NCI-H526 treated with DMSO at 0.1 percent for 48 hours (cell line): ENCODE data around the gene IFT88.

Source experiments
- DNase-seq: peaks from one replicate; lab custom pipeline; 2025; lab: John Stamatoyannopoulos, UW

Gene IFT88

DNA sequence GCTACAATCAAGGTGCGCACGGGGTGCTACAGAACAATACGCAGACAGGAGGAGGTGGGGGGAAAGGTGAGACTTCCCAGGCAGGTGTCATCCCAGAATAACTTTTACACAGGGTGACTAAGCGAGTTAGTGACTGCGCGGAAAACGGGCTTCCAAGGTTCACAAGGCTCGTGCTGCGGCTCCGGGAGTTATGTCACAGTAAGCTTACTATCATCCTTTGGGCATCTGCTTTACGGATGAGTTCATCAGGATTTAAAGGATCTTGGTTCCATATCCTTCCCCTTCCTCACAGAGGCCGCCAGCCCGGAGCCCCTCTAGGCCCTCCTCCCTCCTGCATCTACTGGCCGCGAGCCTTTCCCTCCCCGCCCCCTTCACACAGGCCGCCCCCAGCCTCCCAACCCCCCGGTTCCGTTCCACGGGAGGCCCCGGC lies 474 bp upstream of the IFT88 start:
- peak; percentile 87 for DNase-seq

DNA sequence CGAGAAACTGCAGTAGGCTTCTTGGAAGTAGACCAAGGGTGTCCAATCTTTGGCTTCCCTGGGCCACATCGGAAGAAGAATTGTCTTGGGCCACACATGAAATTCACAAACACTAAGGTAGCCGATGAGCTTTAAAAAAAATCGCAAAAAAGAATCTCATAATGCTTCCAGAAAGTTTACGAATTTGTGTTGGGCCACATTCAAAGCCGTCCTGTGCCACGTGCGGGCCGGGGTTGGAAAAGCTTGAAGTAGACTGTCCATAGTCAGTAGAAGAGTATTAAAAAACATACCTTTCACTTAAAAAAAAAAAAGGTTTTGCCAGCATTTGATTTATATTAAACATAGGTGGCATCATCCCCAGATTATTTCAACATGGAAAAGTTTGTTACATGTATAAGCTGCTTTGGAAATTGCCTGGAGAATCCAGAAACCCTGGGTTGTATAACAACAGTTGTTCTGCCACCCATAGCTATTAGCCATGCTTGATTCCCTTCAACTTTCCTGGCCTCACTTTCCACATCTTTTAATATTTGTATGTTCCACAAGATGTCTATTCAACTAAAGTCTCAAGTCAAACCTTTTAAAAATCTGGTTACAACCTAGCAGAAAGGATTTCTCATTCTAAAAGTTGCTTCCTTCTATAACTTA lies 1.0 kb downstream of the IFT88 start:
- DNase-seq = no peak

DNA sequence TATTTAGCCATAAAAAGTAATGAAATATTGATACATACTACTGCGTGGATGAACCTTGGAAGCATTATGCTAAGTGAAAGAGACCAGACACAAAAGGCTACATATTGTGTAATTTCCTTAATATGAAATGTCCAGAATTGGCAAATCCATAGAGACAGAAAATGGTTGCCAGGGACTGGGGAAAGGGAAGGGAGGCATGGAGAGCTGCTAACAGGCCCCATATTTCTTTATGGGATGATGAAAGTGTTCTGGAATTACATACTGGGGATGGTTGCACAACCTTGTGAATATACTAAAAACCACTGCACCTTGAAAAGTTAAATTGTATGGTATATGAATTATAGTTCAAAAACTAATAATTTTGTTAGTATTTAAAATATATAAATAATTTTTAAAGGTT lies 3.6 kb downstream of the IFT88 start:
- no peak for DNase-seq

DNA sequence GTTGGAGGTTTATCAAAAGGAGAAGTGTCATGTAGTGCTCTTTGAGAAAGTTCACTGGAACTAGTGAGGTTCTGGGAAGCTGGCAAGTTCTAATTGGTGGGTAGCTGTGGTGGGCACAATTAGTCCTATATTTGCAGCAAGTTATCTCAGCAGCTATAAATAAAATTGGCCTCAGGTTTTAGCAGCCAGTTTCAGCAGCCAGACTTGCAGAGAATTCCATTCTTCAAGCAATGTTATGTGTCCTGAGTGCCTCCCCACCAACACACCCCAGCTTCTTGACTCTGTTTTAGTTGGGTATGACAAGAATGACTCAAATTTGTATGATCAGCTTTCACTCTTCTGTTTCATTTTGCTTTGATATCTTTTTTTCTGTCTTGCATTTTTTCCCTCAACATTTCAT lies 4.7 kb downstream of the IFT88 start:
- DNase-seq = no peak

DNA sequence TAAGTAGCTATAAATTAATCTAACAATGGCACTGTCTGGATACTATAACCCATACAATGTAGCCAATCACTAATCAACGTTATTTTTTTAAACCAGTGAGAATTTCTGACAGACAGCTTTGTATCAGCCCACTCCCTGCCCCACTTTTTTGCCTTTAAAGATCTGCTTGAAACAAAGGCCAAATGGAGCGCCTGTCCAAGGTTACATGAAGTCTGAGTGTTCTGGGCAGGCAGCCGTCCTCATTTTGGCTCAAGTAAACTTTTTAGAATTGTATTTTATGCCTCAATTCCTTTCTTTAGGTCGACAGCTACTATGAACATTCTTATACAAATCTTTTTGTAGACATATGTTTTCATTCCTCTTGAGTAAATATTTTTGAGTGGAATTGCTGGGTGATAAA lies 6.2 kb downstream of the IFT88 start:
- no peak for DNase-seq

DNA sequence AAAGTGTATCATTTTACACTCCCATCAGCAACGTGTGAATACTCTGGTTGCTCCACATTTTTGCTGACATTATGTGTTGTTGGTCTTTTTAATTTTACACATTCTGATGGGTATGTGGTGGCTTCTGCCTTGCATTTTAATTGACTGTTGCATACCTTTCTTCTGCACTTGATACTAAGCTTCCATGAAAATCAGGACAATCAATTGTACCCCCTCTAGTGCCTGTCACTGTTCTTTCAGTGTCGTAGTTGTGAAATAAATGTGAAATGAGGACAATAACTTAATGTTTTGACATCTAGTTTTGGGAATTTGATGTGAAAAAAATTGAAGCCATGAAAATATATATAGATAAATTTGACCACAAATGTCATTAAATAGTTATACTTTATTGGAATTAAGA lies 6.7 kb downstream of the IFT88 start:
- no peak for DNase-seq

DNA sequence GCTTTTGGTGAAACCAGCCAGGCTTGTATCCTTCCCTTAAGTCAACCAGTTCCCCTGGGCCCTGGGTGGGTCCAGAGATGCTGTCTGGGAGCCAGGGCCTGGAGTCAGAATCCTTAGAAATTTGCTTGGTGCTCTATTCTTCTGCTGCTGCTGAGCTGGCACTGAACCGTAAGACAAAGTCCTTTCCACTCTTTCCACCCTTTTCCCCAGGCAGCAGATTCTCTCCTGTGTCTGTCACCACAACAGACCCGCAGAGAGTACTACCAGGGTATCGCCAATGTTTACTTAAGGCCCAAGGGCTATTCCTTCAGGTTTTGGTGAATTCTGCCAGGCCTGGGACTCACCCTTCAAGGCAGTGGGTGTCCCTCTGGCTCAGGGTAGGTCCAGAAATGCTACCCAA lies 12.2 kb downstream of the IFT88 start:
- DNase-seq = no peak

DNA sequence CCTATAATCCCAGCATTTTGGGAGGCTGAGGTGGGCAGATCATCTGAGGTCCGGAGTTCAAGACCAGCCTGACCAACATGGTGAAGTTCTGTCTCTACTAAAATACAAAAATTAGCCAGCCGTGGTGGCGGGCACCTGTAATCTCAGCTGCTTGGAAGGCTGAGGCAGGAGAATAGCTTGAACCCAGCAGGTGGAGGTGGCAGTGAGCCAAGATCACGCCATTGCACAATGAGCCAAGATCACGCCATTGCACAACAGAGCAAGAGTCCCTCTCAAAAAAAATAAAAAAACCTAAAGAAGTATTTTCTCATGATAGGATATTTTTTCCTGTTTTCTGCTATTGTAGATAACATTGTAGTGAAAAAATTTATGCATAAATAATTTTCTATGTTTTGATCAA lies 13.3 kb downstream of the IFT88 start:
- no peak for DNase-seq

DNA sequence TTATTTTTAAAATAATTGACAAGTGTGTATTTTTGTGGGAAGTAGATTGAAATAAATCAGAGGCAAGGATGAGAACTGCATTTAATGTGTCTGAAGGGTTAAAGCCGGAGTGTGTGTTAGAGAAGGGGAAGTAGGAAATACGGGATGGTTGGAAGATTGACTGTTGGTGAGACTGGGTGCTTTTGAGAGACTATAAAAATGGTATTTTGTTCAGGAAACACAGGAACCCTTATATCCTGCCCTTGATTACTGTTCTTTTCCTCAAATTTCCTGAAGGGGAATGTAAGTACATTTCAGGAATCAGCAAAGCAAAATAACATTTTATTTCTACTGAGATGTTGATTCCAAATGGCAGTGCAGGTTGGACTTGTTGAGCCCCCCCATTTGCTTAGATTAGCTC lies 15.1 kb downstream of the IFT88 start:
- no peak for DNase-seq

DNA sequence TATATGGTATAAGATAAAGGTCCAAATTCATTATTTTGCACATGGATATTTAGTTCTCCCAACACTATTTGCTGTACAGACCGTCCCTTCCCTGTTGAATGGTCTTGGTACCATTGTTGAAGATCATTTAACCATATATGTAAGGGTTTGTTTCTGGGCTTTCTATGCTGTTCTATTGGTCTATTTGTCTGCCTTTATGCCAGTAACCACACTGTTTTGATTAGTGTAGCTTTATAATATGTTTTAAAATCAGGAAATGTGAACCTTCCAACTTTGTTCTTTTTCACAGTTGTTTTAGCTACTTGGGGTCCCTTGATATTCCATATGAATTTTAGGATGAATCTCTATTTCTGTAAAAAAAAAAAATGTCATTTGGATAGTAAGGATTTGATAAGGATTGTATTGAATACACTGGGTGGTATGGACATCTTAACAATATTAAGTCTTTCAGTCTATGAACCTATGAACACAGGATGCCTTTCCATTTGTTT lies 16.9 kb downstream of the IFT88 start:
- DNase-seq = no peak

DNA sequence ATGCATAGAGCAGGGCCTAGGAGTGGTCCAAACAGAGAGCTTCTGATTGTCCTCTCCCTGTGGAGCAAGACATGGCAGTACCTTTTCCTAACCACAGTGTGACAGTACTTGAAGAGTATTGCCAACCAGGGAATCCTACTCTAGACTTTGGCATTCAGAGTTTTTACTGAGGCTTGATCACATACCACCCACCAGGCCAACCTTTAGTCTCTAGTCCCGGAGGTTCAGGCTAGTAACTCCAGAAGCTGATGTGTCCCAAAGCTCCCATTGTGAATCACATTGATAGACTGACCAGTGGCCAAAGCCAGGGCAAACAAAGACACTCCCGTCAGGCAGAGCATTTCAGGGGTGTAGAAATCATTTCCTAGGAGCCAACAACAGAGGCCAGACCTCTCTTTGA lies 18.4 kb downstream of the IFT88 start:
- no peak for DNase-seq

DNA sequence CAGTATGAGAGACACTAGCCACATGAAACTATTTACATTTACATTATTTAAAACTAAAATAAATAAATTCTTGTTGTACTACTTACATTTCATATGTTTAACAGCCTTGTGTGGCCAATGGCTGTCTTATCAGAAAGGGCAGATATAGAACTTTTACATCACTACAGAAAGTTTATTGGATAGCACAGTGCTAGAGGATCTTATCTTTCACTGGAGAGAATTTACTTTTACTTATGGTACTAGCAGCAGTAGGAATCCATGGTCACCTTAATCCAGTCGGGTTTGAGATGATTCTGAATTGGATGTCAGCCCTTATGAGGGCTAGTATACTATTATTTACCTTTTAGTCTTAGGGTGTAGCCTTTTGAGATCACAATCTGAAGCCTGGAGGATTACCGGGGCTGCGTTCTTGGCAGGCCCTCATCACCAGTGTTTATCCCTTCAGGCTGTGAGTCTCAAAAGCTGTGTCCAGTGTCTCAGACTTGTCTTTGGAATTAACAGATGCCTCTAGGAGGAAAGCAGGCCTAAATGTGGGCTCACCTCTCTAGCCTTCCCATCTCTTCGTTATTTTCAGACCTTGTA lies 21.7 kb downstream of the IFT88 start:
- DNase-seq = no peak

DNA sequence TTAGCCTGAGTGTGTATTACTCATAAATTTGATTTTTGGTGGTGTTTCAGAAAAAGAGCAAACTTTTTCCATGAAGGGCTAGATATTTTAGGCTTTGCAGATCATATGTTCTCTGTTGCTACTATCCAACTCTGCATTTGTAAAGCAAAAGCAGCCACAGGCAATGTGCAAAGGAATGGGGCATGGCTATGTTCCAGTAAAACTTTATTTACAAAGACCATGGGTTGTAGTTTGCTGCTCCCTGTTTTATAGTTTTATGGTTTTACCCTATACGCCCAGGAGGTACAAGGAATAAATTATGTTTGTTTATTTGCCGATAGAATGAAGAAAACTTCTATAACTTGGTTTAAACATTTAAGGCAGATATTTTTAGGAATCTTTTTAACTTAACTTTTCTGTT lies 23.6 kb downstream of the IFT88 start:
- DNase-seq = no peak

DNA sequence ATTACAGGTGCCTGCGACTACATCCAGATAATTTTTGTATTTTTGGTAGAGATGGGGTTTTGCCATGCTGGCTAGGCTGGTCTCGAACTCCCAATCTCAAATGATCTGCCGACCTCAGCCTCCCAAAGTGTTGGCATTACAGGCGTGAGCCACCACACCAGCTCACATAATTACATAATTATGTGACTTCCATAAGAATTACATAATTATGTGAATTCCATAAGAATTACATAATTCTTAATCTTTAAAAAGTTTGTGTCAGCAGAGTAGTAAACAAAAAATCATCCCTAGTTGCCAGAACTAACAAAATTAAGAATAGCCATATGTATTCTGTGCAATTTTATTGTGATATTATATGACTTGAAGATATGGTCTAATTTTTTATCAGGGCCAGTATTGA lies 25.6 kb downstream of the IFT88 start:
- DNase-seq = no peak

DNA sequence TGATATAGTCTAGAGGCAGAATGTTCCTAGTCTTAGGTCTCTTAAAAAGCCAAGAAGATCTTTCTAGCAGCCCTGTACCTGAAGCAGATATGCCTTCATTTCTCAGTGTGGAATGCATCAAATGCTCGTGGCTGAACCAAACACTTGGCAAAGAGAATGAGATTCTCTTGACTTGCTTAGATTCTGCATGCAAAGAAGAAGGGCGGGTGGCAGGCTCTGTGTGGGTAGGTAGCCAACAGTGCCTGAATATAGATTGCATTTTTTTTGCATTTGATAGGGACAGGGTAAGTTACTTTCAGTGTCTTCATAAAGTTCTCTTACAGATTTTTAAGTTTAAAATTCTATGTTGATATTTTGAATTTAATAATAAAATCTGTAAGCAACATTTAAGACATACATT lies 27.3 kb downstream of the IFT88 start:
- DNase-seq = no peak

DNA sequence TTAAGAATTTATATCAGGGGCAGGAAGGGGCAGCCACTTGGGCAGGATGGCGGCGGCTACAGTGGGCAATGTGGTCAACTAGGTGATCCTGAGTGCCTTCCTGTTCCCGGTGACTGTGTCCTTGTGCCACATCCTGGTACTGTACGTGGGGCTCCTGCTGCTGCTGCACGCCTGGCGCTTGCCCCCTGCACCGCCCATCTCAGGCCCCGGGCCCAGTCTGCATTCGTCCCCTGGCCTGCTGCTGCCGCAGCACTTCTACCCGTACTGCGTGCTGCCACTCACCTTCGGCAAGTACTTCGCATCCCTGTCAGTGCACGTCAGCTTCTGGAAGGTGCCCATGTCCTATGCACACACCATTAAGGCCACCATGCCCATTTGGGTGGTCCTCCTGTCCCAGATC lies 40.1 kb downstream of the IFT88 start:
- no peak for DNase-seq

DNA sequence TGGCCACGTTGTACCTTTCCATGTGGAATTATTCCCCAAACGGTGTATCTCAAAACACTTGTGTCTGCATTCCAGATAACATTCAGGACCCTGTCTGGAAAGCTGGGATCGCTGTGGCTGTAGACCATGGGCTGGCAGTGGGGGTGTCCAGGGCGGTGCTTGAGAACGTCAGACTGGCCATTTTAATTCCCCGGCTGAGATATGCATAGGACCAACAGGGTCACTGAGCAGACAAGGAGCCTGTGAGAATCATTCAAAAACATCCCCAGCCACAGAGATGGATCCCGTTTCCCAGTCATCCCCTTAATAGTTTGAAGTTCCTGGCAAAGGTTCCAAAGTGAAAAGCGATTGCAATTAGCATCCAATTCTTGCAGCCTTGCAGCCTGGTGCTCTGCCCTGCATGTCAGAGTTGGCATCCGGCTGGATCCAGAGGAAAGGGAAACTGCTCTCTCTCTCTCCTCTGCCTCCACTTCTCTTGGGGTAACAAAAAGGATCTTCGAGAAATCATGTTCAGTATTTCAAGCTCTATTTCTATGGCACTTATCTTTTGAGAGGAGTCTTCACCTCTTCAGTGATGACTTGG lies 41.6 kb downstream of the IFT88 start:
- no peak for DNase-seq

DNA sequence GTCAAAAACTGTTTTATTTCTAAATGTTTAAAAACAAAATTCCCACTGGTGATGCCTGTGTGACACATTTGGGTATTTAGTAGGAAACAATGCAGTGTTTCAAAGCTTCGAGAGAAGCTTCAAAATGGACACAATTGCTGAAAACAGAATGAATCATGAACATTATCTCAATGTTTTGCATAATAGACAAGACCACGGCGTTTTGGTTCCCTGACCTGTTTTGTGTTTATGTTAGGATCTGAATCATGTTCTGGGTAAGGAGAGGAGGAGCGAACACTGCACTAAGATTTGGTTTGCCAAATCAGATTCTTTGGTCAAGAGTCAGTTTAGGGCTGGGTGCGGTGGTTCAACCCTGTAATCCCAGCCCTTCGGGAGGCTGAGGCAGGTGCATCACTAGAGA lies 42.2 kb downstream of the IFT88 start:
- DNase-seq = no peak

DNA sequence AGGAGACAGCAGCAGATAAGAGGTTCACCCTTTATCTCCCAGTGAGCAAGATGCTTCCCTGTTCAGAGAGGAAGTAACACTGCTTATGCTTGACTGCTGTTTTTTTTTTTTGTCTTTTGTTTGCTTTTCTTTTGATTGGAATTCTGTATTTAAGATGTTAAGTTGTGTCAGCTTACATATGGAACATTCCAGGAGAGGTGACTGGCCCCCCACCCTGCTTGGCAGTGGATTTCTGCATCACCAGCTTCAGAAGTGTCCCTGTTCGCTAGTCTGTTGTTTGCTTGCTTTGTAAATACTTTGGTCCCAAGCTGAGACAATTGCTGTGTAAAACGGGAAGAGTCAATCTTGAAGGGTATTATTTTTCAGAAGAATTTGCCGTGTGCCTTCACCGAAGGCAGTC lies 43.0 kb downstream of the IFT88 start:
- DNase-seq = no peak

DNA sequence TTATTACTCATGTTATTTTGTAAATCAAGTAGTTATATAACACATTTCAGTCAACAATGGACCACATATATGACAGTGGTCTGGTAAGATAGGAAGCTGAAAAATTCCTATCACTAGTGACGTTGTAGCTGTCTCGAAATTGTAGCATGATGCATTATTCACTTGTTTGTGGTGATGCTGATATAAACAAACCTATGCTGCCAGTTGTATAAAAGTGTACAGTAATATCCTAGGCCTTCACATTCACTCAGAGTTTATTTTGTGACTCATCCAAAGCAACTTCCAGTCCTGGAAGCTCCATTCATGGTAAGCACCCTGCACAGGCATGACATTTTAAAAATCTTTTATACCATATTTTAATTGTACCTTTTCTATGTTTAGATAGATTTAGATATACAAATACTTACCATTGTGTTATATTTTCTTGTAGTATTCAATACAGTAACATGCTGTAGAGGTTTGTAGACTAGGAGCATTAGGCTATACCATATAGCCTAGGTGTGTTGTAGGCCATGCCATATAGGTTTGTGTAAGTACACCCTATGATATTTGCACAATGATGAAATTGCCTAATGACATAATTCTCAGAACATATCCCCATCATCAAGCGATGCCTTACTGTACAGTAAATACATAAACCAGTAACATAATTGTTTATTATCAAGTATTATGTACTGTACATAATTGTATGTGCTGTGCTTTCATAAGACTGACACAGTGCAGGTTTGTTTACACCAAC lies 49.3 kb downstream of the IFT88 start:
- DNase-seq = no peak

DNA sequence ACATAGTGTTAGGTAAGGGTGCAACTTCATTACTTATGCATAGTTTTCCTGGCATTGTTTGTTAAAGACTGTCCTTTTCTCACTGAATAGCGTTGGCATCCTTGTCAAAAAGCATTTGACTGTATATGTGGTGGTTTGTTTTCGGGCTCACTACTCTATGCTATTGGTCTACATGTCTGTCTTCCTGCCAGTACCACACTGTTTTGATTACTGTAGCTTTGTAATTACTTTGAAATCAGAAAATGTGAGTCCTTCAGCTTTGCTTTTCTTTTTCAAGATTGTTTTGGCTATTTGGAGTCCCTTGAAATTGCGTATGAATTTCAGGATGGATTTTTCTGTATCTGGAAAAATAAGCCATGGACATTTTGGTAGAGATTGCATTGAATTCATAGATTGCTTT lies 56.0 kb downstream of the IFT88 start:
- DNase-seq = no peak

DNA sequence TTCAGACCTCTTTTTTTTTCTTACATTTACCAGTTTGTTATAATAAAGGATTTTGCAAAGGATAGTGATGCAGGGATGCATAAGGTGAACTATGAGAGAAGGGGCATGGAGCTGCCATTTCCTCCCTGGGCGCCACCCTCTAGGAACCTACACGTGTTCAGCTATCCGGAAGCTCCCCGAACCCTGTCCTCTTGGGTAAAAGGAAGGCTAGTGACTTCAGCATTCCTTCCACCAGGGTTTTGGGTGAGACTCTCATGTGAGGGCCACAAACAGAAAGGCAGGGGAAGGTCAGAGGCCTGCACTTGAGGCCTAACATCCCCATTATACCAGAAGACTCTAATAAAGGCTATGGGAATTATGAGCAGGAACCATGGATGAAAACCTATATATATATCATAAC lies 57.3 kb downstream of the IFT88 start:
- DNase-seq = no peak

DNA sequence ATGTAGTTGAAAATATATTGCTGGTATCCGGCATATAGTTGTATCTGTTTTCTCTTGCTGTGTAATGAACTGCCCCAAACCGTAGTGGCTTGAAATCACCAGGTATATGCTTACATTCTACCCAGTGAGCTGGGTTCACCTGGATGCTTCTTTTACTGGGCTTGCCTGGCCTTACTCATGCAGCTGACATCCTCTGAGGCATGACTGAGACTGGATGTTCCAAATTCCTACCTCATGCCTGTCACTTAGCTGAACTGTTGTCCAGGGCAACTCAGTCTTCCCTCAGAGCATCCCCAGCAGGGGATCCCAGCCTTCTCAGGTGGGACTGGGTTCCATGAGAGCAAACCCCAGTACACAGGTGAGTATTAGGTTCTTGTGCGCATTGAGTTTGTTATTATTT lies 66.8 kb downstream of the IFT88 start:
- no peak for DNase-seq
